ENCODE data around the gene TRAF2. TPM values are rescaled to one million over a fixed set of nuclear protein-coding genes. Genes with fewer than 3 reads are reported as not detected.
"Not testable (repeated sequence)": the region's sequence is repeated elsewhere in the genome, so short reads cannot be mapped to it uniquely, and the experiment has no call there.

The TRAF2 gene
- total RNA-seq, 1 experiment from 2014 or later = 36.4 TPM

DNA sequence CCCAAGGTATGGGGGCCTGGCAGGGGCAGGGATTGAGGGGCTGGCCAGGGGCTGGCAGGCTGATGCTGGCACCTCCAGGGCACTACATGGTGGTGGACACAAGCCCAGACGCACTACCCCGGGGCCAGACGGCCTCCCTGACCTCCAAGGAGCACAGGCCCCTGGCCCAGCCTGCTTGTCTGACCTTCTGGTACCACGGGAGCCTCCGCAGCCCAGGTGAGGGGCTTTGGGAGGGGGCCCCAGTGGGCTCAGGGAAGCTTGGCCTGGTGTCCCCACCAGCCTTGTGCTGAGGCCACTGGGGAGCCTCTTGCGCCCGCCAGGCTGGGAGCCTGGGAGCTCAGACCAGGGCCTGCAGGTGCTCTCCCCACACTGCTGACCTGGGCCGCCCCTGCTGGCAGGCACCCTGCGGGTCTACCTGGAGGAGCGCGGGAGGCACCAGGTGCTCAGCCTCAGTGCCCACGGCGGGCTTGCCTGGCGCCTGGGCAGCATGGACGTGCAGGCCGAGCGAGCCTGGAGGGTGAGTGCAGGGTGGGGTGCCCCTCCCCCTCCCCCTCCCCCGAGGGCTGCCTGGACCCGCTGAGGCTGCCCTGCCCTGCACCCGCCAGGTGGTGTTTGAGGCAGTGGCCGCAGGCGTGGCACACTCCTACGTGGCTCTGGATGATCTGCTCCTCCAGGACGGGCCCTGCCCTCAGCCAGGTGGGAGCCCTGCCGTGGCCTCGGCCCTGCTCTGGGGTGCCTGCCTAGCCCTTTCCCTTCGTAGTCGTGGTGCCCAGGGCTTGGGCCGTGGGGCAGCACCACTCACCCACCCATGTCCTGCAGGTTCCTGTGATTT, 28.5 kb upstream of the TRAF2 start:
- no peak for DNase-seq (ENCODE audit: low spot score)

DNA sequence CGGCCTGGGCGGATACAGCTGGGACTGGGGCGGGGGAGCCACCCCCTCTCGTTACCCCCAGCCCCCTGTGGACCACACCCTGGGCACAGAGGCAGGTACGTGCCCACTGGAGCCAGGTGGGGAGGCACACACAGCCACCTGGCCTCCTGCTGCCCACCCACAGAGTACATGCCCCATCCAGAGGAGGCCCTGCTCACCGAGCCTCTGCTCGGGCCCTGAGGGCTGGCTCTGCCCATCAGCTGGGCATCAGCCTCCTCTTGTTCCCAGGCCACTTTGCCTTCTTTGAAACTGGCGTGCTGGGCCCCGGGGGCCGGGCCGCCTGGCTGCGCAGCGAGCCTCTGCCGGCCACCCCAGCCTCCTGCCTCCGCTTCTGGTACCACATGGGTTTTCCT, 27.9 kb upstream of the TRAF2 start:
- DNase-seq (ENCODE audit: low spot score) = no peak

DNA sequence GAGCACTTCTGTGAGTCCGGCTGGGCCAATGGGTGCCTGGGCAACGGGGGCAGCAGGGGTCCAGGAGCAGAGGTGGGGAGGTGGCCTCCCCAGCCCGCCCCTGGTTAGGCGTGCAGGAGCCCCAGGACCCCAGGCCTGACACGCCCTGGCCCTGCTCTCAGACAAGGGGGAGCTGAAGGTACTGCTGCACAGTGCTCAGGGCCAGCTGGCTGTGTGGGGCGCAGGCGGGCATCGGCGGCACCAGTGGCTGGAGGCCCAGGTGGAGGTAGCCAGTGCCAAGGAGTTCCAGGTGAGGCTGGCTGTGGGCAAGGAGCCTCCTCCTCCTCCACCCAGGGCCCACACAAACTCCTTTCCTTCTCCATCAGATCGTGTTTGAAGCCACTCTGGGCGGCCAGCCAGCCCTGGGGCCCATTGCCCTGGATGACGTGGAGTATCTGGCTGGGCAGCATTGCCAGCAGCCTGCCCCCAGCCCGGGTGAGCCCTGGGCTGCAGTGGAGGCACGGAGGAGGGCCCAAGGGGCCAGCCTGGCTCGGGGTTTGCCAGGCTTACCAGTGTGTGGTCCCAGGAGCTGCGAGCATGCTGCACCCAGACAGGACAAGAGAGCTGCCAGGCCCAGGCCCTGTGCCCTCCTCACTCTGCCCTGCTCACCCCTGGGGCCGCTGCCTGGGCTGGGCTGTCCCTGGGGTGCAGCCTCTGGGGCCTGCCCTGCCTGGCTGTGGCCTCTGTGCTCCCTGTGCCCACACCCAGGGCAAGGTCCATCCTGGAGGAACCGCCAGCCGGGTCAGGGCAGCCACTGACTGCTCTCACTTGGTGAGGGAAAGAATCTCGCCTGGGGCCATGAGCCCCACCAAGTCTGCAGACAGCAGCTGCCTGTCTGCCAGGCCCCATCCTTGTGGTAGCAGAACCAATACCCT, 27.2 kb upstream of the TRAF2 start:
- peak; percentile 82 for DNase-seq (ENCODE audit: low spot score)

DNA sequence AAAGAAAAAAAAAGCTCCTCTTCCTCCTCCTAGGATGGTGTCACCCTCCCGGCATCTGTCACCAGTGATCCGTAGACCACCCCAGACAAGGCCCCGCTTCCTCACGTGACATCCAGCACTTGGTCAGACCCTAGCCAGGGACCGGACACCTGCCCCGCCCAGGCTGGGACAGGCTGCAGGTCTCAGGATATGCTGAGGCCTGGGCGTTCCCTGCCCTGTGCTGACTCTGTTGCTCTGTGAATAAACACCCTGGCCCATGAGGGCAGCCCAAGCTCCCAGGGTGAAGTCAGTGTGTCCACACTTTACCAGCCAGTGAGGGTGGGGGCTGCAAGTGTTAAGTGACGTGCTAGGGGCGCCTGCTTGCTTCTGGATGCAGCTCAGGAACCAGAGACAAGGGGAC, 25.8 kb upstream of the TRAF2 start:
- DNase-seq (ENCODE audit: low spot score) = no peak

DNA sequence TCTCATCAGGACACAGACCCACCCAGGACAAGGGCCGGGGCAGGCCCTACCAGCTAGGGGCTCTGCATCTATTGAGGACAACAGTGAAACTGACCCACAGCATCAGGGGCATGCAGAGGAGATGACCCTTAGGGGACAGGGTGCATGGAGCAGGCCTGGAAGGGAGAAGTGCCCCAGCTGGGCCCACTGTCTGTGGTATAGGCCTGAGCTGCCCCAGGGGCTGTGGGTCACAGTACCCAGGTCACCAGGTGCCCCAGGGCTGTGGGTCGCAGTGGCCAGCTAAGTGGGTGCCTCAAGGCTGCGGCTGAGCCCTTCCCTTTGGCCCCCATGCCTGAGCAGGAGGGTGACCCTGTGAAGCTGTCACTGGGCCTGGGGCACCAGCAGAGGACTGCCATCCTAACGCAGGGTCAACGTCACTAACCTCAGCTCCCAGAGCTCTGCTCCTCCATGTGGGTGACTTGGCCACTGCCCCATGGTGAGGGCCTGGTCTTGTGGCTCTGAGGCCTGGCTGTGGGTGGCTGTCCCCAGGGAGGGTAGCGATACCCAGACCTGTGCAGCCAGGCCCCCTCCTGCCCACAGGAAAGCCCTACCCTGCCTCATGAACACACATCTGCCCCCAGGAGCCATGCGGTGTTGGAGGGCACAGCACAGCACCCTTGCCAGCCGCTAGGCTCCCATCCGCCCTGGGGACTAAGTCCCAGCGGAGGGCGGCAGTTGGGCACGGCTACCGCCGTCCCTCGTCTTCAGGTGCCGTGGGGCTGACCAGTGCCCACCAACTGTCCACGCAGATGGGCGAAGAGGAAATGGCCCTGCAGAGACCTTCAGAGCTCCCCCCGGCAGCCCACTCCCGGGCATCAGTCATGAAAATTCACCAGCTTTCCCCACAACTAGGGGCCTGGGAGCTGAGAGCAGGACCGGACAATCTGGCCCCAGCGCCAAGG, 25.1 kb upstream of the TRAF2 start:
- DNase-seq (ENCODE audit: low spot score) = no peak

DNA sequence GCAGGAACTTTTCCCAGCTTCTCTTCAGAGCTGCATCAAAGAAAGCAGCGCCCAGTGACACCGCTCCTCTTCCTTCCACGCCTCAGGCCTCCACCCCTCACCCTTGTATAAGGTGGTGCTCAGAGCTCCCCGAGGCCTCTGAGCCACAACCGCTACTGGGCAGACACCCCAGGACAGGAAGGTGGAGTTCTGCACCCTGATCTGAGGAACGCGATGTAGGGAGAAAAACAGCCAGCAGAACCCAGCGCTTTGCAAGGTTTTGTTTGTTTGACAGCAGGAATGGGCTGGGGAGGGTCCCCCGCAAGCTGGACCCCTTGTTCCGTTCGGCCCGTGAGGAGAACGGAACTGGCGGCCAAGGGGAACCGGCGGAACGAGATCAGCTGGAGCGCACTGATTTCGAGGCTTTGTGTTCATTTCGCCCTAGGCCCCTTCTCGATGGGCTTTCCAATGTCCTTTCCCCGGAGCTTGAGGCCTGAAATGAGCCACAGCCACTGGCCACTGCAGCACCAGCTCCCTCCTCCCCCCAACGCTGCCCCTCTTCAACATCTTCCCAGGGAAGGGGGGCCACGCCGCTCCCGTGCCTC, 24.4 kb upstream of the TRAF2 start:
- DNase-seq (ENCODE audit: low spot score) = no peak

DNA sequence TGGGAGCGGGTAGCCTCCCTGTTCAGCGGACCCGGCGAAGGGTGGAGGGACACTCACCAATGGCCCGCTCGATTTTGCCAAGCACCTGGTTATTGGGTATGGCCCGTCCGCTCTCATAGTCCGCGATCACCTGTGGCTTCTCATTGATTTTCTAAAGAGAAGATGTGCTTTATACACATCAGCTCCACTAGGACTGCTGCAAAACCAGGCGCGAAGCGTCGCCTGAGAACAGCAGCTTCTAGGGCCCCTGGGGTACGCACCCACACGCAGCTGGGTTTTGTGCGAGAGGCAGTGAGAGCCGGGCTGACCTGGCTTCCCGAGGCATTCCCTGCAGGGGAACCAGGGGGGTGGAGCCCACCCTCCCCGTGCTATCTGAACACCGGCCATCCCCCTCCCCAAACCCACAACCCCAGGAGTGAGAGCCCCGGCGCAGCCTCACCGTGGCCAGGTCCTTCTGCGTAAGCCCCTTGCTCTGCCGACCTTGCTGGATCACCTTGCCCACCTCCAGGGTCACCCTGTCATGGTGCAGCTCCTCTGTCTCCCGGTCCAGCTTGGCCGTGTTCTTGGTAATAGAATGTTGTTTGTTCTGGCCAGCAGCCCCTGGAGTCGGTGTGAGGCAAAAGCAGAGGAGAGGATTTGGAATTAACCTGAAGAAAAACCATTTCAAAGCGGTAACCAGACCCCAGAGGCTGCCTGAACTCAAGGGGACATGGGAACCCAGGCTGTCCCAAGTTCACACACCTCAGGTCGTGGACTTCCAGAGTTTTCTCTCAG, 23.3 kb upstream of the TRAF2 start:
- DNase-seq (ENCODE audit: low spot score) = no peak

DNA sequence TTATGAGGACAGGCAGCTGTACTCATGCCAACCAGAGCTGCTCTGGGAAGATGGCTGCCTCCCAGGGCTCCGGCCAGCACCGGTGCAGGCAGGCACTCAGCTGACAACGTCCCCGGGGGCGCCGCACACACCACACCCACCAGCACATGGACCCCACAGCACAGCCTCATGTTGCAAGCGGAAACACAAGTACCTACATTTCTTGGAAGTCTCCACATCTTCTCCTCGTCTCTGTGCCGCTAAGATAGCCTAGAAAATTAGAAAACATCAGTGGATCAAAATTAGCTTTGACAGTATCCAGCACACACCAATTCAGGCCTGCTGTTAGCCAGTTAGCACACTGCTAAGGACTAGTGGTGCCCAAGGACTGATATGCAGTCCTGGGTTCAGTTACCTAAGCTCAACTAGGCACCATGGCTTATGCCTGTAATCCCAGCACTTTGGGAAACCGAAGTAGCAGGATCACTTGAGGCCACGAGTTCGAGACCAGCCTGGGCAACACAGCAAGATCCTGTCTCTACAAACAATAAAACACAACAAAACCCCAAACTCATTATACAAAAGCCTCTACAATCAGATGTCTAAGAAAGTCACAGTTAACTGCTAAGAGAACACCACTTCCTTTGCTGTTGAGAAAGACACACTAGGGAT, 22.6 kb upstream of the TRAF2 start:
- DNase-seq (ENCODE audit: low spot score) = no peak

DNA sequence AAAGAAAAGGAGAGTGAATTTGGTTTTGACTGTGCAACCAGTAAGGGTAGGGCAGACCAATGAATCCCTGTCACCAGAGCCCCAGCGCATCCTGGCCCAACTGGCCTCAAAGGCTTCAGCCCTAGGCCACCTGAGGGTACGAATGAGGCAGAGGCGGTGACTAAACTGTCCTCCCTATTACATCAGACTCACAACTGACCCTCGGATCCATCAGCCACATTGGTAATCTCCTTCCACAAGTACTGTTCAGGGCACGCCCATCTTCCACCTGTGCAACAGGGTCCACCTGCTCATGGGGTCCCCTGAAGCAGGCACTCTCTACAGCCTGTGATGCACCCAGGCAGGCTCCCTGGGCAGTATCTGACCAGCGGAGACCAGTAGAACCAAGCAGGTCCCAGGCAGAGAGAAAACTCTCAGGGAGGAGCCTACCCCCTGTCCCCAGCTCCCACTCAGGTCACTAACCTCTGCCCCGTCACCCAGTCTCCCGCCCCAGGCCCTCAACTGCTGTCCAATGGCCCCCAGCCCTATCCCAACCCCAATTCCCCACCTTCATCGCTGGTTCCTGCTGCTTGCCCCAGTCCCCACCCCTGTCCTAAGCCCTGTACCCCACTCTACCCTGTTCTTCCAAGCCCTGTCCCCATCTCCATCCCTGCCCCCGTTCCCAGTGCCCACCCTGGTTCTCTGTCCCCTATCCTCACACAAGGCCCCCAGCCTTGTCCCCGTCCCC, 21.1 kb upstream of the TRAF2 start:
- no peak for DNase-seq (ENCODE audit: low spot score)

DNA sequence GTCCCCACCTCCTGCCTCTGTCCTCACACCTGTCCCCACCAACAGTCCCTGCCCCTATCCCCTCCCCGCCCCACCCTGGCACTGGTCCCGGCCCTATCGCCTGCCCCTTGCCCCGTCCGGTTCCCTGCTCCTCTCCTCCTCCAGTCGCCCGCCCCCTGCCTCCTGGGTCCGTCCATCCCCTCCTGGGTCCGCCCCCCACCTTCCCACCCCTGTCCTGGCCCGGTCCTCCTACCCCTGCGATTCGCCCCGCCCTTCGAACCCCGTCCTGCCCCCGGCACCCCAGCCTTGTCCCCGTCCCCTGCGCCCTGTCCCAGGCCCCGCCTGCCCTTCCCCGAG, 20.6 kb upstream of the TRAF2 start:
- DNase-seq (ENCODE audit: low spot score) = no peak

DNA sequence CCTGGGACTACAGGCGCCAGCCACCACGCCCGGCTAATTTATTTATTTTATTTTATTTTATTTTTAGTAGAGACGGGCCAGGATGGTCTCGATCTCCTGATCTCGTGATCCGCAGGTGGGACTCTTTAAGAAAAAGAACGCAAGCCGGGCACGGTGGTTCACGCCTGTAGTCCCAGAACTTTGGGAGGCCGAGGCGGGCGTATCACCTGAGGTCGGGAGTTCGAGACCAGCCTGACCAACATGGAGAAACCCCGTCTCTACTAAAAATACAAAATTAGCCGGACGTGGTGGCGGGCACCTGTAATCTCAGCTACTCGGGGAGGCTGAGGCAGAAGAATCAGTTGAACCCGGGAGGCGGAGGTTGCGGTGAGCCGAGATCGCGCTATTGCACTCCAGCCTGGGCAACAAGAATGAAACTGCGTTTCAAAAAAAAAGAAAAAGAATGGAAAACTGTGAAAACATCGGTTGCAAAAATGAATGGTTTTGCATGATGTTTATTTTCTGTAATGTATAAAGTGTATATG, 19.4 kb upstream of the TRAF2 start:
- DNase-seq (ENCODE audit: low spot score) = not testable (repeated sequence)

DNA sequence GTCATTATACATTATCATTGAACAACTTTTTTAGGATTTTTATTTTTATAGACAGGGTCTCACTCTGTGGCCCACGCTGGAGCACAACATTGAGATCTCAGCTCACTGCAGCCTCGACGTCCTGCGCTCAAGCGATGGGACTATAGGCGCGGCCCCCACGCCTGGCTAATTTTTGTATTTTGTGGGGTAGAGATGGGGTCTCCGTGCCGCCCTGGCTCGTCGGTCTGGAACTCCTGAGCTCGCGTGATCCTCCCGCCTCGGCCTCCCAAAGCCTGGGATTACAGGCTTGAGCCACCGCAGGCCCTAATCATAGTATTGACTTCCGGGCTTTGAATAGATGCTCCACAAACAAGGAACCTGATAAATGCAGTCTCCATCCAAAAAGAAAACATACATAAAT, 18.8 kb upstream of the TRAF2 start:
- no peak for DNase-seq (ENCODE audit: low spot score)

DNA sequence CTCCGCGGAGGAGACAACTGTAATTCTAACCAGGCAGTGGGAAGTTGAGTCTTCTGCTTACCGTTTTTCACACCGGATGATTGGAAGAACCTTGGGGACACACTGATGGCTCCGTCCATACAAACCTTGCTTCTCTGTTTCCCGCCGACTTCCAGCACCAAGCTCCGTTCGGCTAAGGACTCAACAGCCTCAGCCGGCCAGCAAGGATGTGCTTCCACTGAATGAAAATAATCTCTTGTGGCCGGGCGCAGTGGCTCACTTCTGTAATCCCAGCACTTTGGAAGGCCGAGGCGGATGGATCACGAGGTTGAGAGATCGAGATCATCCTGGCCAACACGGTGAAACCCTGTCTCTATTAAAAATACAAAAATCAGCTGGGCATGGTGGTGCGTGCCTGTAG, 18.4 kb upstream of the TRAF2 start:
- DNase-seq (ENCODE audit: low spot score) = no peak

DNA sequence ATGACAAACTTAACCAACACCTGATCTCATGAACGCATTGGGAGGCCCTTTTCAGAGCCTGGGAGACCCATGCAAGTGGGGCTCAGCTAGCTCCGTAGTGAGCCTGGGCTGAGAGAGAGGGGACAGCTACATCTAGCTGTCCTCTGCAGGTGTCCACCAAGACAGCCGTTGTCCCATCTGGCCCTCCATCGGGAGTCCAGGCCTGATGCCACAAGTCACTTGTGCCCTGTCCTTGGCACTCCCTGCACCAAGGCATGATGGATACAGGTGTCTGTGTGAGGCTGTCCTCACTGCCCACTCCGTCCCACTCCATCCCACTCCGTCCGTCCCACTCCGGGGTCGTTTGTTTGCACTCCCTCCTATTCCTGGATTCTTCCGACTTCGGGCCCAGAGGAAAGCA, 17.7 kb upstream of the TRAF2 start:
- DNase-seq (ENCODE audit: low spot score) = no peak

DNA sequence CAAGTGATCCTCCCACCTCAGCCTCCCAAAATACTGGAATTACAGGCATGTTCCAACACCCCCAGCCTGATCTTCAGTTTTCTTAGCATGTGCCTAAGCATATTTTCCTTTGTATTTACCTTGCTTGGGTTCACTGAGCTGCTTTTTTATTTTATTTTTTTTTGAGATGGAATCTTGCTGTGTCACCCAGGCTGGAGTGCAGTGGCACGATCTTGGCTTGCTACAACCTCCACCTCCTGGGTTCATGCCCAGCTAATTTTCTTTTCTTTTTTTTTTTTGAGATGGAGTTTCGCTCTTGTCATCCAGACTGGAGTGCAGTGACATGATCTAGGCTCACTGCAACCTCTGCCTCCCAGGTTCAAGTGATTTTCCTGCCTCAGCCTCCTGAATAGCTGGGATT, 16.7 kb upstream of the TRAF2 start:
- not testable (repeated sequence) for DNase-seq (ENCODE audit: low spot score)

DNA sequence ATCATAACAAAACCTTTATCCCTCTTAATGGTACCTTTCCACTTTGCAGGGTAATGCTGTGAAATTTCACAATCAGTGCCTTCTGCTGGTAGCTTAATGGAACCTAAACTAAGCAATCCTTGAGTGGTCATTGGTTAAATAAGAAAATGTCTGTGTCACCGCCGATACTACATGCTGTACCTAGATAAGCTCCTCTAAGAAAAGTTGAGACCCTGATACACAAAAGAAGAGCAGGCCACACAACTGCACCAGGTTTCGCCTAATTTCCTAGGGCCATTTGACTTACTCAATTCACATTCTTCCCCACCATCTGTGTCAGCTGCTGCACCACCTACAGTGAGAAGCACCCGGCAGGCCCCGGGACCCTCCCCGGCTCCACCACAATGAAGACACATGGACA, 11.2 kb upstream of the TRAF2 start:
- no peak for DNase-seq (ENCODE audit: low spot score)

DNA sequence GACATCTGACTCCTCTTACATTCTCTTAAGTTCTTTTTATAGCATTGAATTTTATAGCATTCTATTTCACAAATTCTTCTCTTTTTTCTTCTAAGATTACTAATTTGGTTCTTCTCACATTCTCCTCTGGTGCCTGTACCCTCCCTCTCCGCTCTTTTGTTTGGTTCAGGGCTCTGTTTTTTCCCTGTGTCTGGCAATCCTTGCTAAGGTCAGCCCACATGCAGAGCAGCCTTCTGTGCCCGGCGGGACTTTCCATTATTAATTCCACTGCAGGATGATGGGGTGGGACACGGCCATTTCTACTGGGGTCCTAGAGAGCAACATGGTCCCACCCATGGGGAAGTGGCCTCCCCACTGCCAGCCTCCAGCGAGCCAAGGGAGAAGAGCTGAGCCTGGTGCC, 9.8 kb upstream of the TRAF2 start:
- DNase-seq (ENCODE audit: low spot score) = no peak

DNA sequence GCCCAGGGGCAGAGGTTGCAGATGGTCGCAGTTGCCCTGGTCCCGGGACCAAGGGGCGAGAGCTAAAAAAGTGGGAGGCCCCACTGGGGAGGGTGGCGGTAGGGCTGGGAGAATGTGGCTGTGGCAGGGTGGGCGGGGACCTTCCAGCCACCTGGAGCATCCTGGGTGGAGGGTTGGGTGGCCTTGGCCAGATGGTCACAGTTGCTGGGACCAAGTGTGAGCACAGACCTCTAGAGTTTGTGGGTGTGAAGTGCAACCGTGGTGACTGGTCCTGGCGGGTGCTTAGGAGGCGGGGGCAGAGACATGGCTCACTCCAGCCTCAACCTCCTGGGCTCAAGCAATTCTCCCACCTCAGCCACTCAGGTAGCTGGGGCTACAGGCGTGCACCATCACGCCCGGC, 5.7 kb upstream of the TRAF2 start:
- DNase-seq (ENCODE audit: low spot score) = no peak

DNA sequence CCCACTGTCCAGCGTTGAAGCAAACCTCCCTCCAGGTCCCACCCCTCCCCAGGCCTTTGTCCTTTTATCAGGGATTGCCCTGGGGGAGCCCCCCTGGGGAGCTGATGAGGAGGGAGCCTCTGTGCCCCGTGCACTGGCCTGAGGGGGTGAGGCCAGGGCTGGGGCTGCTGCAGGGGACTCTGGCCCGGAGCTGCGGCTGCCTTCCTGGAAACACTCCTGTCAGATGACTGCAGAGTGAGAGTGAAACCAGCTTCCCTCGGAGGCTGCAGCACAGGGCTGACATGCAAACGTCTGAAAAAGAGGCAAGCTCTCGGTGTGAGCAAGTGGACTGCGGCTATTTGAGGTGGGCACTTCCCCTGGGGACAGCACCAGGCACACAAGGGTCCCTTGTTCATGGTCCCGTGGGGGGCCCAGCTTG, 4.6 kb upstream of the TRAF2 start:
- DNase-seq (ENCODE audit: low spot score) = no peak

Measured in HT-29 (cell line).